Dedifferentiated amniotic fluid mesenchymal stem cell (primary cell): ENCODE data around the gene METTL21C.
A peak's percentile ranks its signal among the peaks of the same experiment; 100 is the strongest.

Experiments used
- DNase-seq: peaks from one replicate; pipeline ENCODE4 v3.0.0-alpha.2; 2016; ENCODE audit errors: extremely low spot score

Gene METTL21C

GRCh38 chr13:102667023-102667422 is 27.8 kb downstream of the METTL21C start:
- DNase-seq, result no peak

- no peak for DNase-seq
Measured at GRCh38 chr13:102659168-102659713, 35.6 kb downstream of the METTL21C start.

- no peak for DNase-seq
Measured at GRCh38 chr13:102658660-102659059, 36.2 kb downstream of the METTL21C start.

GRCh38 chr13:102657630-102658029 is 37.2 kb downstream of the METTL21C start:
- no peak for DNase-seq

- DNase-seq, result no peak
Measured at GRCh38 chr13:102654756-102655155, 40.1 kb downstream of the METTL21C start.

- DNase-seq, result no peak
Measured at GRCh38 chr13:102651892-102652291, 43.0 kb downstream of the METTL21C start.

- peak; percentile 20 for DNase-seq
Measured at GRCh38 chr13:102651392-102651791, 43.5 kb downstream of the METTL21C start.

- DNase-seq, result no peak
Measured at GRCh38 chr13:102650444-102650843, 44.4 kb downstream of the METTL21C start.

- no peak for DNase-seq
Measured at GRCh38 chr13:102648046-102648445, 46.8 kb downstream of the METTL21C start.

- no peak for DNase-seq
Measured at GRCh38 chr13:102645701-102646100, 49.1 kb downstream of the METTL21C start.

GRCh38 chr13:102643656-102644055 is 51.2 kb downstream of the METTL21C start:
- DNase-seq, result no peak

GRCh38 chr13:102642475-102642874 is 52.4 kb downstream of the METTL21C start:
- DNase-seq, result no peak

GRCh38 chr13:102642029-102642428 is 52.8 kb downstream of the METTL21C start:
- no peak for DNase-seq

- DNase-seq, result no peak
Measured at GRCh38 chr13:102638741-102639140, 56.1 kb downstream of the METTL21C start.
